ENCODE measurements around the gene ZNF232. TPM values are rescaled to one million over a fixed set of nuclear protein-coding genes. Genes with fewer than 3 reads are reported as not detected.

Gene ZNF232
- total and polyA plus RNA-seq, 2 of the 13 experiments (the other 11 are each of a cell fraction or from before 2014, with no cell fraction given), result 7.8 to 28.7 TPM

DNA sequence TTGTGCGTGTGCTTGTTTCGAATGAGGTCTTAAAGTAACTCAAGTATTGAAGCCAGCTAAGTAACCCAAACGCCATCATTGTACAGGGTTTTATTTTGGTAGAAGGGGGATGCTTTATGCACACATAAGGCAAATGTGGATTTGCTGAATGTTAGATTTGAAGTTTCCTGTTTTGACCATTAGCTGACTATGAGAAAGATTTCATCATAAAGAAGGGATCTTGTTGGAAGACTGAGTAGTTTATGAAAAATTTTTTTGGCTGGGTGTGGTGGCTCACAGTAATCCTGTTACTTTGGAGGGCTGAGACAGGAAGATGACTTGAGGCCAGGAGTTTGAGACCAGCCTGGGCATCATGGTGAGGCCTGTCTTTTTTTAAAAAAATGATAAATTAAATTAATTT lies 43.4 kb downstream of the ZNF232 start:
- intact Hi-C loops (cut with micrococcal nuclease; ENCODE audit: unreplicated experiment) (loop anchor here (10.0 kb wide), 1 partner anchor 163 kb away; the partner anchor contains the start of gene CHRNE), in situ Hi-C loops (cut with HindIII; ENCODE audit: extremely low pct_ligation_motif_present, low pct_unique_long_range_greater_than_20kb) (loop anchor here (5.0 kb wide), 1 partner anchor 91 kb away; no protein-coding TSS in a partner anchor)
- Histone ChIP-seq H3K4me2 (ENCODE audit: low read depth, low read length) (no peak overlapping the region), H3K4me3 (replicated peaks in 1 of 3; ENCODE audit: insufficient read depth in 1 of 3, low read depth in 2 of 3, low read length in 3 of 3) (no peak overlapping the region), H4K20me1 (ENCODE audit: insufficient read depth, low read length) (no peaks in the 10 kb centered on the region), H3K79me2 (ENCODE audit: insufficient read depth, low read length) (no peaks in the 10 kb centered on the region), H3K4me1 (ENCODE audit: insufficient read depth, low read length) (peaks cover 26% of the 10 kb centered on the region), H3K9ac (ENCODE audit: insufficient read depth, low read depth, low read length) (no peak overlapping the region), H3K27me3 (ENCODE audit: control insufficient read depth in 1 of 2, insufficient read depth in 2 of 2, low read length in 2 of 2) (no peaks in the 10 kb centered on the region), H3K9me3 (ENCODE audit: low read length) (no peaks in the 10 kb centered on the region), H3K36me3 (replicated peaks in 1 of 2; ENCODE audit: control insufficient read depth in 1 of 2, insufficient read depth in 2 of 2, low read length in 2 of 2) (no peaks in the 10 kb centered on the region), H2AFZ (ENCODE audit: low read length) (no peak overlapping the region), H3K27ac (ENCODE audit: extremely low read length, insufficient read depth, low read length) (no peak overlapping the region)
- POLR2A ChIA-PET, result no interaction called here
- WGBS (ENCODE audit: low lambda C conversion rate), result 77% methylated on average over 3 of the region's 3 CpGs
- ATAC-seq (no peak), DNase-seq (ENCODE audit: low spot score) (no peak), FAIRE-seq (no peak)
- CTCF ChIA-PET (ENCODE audit: low intra/inter-chr PET ratio, low total read pairs), result no interaction called here
- TF ChIP-seq ZNF317 (CRISPR knock-in tag; IDR thresholded peaks at IDR 0.05), result no peak
- TF ChIP-seq TCF7L2 (IDR thresholded peaks at IDR 0.05; ENCODE audit: low read depth, low read length), result no peak
- TF ChIP-seq ARID5B (CRISPR knock-in tag; IDR thresholded peaks at IDR 0.05), result no peak
- TF ChIP-seq, protein P1, sequence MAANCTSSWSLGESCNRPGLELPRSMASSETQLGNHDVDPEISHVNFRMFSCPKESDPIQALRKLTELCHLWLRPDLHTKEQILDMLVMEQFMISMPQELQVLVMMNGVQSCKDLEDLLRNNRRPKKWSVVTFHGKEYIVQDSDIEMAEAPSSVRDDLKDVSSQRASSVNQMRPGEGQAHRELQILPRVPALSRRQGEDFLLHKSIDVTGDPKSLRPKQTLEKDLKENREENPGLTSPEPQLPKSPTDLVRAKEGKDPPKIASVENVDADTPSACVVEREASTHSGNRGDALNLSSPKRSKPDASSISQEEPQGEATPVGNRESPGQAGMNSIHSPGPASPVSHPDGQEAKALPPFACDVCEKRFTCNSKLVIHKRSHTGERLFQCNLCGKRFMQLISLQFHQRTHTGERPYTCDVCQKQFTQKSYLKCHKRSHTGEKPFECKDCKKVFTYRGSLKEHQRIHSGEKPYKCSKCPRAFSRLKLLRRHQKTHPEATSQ (CRISPR knock-in tag; IDR thresholded peaks at IDR 0.05; ENCODE audit: borderline replicate concordance), result no peak
- TF ChIP-seq, protein P2, sequence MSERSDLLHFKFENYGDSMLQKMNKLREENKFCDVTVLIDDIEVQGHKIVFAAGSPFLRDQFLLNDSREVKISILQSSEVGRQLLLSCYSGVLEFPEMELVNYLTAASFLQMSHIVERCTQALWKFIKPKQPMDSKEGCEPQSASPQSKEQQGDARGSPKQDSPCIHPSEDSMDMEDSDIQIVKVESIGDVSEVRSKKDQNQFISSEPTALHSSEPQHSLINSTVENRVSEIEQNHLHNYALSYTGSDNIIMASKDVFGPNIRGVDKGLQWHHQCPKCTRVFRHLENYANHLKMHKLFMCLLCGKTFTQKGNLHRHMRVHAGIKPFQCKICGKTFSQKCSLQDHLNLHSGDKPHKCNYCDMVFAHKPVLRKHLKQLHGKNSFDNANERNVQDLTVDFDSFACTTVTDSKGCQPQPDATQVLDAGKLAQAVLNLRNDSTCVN (CRISPR knock-in tag; IDR thresholded peaks at IDR 0.05; ENCODE audit: borderline replicate concordance), result no peak
- no peak for TF ChIP-seq SIX1 (CRISPR knock-in tag; IDR thresholded peaks at IDR 0.05; ENCODE audit: borderline replicate concordance)
- no peak for TF ChIP-seq TEAD2 (CRISPR knock-in tag; IDR thresholded peaks at IDR 0.05)
- TF ChIP-seq CBX5 (CRISPR knock-in tag; IDR thresholded peaks at IDR 0.05; ENCODE audit: borderline replicate concordance), result no peak
- no peak for TF ChIP-seq PTBP1 (IDR thresholded peaks at IDR 0.05; ENCODE audit: low read depth, low read length, poor library complexity, severe bottlenecking)
- no peak for TF ChIP-seq SNRNP70 (IDR thresholded peaks at IDR 0.05; ENCODE audit: low read depth, low read length)
- TF ChIP-seq, protein P3, sequence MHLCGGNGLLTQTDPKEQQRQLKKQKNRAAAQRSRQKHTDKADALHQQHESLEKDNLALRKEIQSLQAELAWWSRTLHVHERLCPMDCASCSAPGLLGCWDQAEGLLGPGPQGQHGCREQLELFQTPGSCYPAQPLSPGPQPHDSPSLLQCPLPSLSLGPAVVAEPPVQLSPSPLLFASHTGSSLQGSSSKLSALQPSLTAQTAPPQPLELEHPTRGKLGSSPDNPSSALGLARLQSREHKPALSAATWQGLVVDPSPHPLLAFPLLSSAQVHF (CRISPR knock-in tag; IDR thresholded peaks at IDR 0.05), result no peak
- TF ChIP-seq, protein P4, sequence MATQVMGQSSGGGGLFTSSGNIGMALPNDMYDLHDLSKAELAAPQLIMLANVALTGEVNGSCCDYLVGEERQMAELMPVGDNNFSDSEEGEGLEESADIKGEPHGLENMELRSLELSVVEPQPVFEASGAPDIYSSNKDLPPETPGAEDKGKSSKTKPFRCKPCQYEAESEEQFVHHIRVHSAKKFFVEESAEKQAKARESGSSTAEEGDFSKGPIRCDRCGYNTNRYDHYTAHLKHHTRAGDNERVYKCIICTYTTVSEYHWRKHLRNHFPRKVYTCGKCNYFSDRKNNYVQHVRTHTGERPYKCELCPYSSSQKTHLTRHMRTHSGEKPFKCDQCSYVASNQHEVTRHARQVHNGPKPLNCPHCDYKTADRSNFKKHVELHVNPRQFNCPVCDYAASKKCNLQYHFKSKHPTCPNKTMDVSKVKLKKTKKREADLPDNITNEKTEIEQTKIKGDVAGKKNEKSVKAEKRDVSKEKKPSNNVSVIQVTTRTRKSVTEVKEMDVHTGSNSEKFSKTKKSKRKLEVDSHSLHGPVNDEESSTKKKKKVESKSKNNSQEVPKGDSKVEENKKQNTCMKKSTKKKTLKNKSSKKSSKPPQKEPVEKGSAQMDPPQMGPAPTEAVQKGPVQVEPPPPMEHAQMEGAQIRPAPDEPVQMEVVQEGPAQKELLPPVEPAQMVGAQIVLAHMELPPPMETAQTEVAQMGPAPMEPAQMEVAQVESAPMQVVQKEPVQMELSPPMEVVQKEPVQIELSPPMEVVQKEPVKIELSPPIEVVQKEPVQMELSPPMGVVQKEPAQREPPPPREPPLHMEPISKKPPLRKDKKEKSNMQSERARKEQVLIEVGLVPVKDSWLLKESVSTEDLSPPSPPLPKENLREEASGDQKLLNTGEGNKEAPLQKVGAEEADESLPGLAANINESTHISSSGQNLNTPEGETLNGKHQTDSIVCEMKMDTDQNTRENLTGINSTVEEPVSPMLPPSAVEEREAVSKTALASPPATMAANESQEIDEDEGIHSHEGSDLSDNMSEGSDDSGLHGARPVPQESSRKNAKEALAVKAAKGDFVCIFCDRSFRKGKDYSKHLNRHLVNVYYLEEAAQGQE (IDR thresholded peaks at IDR 0.05; ENCODE audit: borderline replicate concordance in 1 of 2, low read depth in 1 of 2, low read length in 2 of 2), result no peak
- TF ChIP-seq ZFP36L1 (CRISPR knock-in tag; IDR thresholded peaks at IDR 0.05), result no peak
- TF ChIP-seq ZNF629 (CRISPR knock-in tag; conservative IDR thresholded peaks at IDR 0.05), result no peak
- no TSS peak for BruUV-seq (replicated peaks)
